Neuronal stem cell (in vitro differentiated cells): ENCODE measurements around the gene DZIP3.

Experiments
- DNase-seq: peaks from one replicate; pipeline ENCODE4 v3.0.0-alpha.2; 2013; ENCODE audit warnings: low spot score
- H2AFZ ChIP-seq: one replicate; pipeline ENCODE4 v1.6.1; 2013; ENCODE audit warnings: mild to moderate bottlenecking, low read length, inconsistent platforms
- H2AK5ac ChIP-seq: 2 replicates; pipeline ENCODE4 v1.6.1; 2013; ENCODE audit warnings: low read depth, mild to moderate bottlenecking, inconsistent platforms, low read length, moderate library complexity, mixed read lengths
- H2BK120ac ChIP-seq: 2 replicates; pipeline ENCODE4 v1.6.1; 2013; ENCODE audit warnings: low read depth, mild to moderate bottlenecking, inconsistent platforms, low read length, moderate library complexity, mixed read lengths
- H2BK12ac ChIP-seq: one replicate; pipeline ENCODE4 v1.6.1; 2013; ENCODE audit warnings: low read length, inconsistent platforms
- H2BK15ac ChIP-seq: 2 replicates; pipeline ENCODE4 v1.6.1; 2013; ENCODE audit warnings: mild to moderate bottlenecking, low read length, inconsistent platforms, mixed read lengths
- H2BK5ac ChIP-seq: one replicate; pipeline ENCODE4 v1.6.1; 2013; ENCODE audit warnings: inconsistent platforms, mild to moderate bottlenecking, low read length, moderate library complexity
- H3K14ac ChIP-seq: one replicate; pipeline ENCODE4 v1.6.1; 2013; ENCODE audit warnings: low read length, inconsistent platforms
- H3K18ac ChIP-seq: 2 replicates; pipeline ENCODE4 v1.6.1; 2013; ENCODE audit warnings: low read length, inconsistent platforms
- H3K23ac ChIP-seq: 2 replicates; pipeline ENCODE4 v1.6.1; 2013; ENCODE audit warnings: low read depth, mild to moderate bottlenecking, mixed read lengths, low read length, inconsistent platforms; ENCODE audit not compliant: poor library complexity
- H3K27ac ChIP-seq: replicated peaks from 3 replicates; pipeline ENCODE4 v1.5.1; 2013; ENCODE audit warnings: low read length, inconsistent platforms
- H3K27me3 ChIP-seq, 3 experiments: 2 replicates each; pipeline ENCODE4 v1.6.1; 2013; ENCODE audit warnings: low read length in 3 of 3, mild to moderate bottlenecking in 2 of 3, inconsistent platforms in 1 of 3, low read depth in 1 of 3, mixed read lengths in 1 of 3, moderate library complexity in 1 of 3; ENCODE audit not compliant: control insufficient read depth in 3 of 3, insufficient read depth in 3 of 3
- H3K36me3 ChIP-seq, 2 donors: replicated peaks in 1 of 2; 2 replicates each; pipeline ENCODE4 v1.6.1; 2013; ENCODE audit warnings: low read length in 2 of 2; ENCODE audit not compliant: control insufficient read depth in 2 of 2, insufficient read depth in 2 of 2
- H3K4ac ChIP-seq: 2 replicates; pipeline ENCODE4 v1.6.1; 2013; ENCODE audit warnings: inconsistent platforms, mild to moderate bottlenecking, low read length, moderate library complexity
- H3K4me1 ChIP-seq, 2 donors: 1 replicate in 1 of 2; 2 replicates in 1 of 2; pipeline ENCODE4 v1.6.1; 2013; ENCODE audit warnings: low read length in 2 of 2, low read depth in 1 of 2; ENCODE audit not compliant: control insufficient read depth in 2 of 2, insufficient read depth in 1 of 2
- H3K4me2 ChIP-seq: one replicate; pipeline ENCODE4 v1.6.1; 2013; ENCODE audit warnings: mild to moderate bottlenecking, low read length, inconsistent platforms; ENCODE audit not compliant: insufficient read depth, poor library complexity, severe bottlenecking
- H3K4me3 ChIP-seq, 2 donors: 2 replicates each; pipeline ENCODE4 v1.5.1; 2013; ENCODE audit warnings: low read length in 2 of 2, mild to moderate bottlenecking in 2 of 2, inconsistent platforms in 1 of 2, moderate library complexity in 1 of 2
- H3K79me1 ChIP-seq: one replicate; pipeline ENCODE4 v1.6.1; 2013; ENCODE audit warnings: low read depth, mild to moderate bottlenecking, inconsistent platforms, low read length, moderate library complexity
- H3K9ac ChIP-seq: one replicate; pipeline ENCODE4 v1.6.1; 2013; ENCODE audit warnings: mild to moderate bottlenecking, low read depth, low read length, inconsistent platforms; ENCODE audit not compliant: poor library complexity
- H3K9me3 ChIP-seq, 2 donors: replicated peaks in 1 of 2; 2 replicates each; pipeline versions ENCODE3 to v1.6.1; 2013; ENCODE audit warnings: low read length in 2 of 2, mild to moderate bottlenecking in 2 of 2, inconsistent platforms in 1 of 2, low read depth in 1 of 2, mixed read lengths in 1 of 2, moderate library complexity in 1 of 2; ENCODE audit not compliant: control insufficient read depth in 2 of 2, insufficient read depth in 1 of 2
- H4K8ac ChIP-seq: one replicate; pipeline ENCODE4 v1.6.1; 2013; ENCODE audit warnings: low read depth, mild to moderate bottlenecking, inconsistent platforms, low read length, moderate library complexity
- H4K91ac ChIP-seq: one replicate; pipeline ENCODE4 v1.6.1; 2013; ENCODE audit warnings: low read length, low read depth, mild to moderate bottlenecking, inconsistent platforms; ENCODE audit not compliant: poor library complexity
- WGBS, 2 donors: extraction: QIAGEN DNeasy Blood & Tissue Kit; methylation state at CpG; one replicate each; pipeline ENCODE4 v1.1.7; 2013; ENCODE audit warnings: missing lambda C conversion rate in 2 of 2, mixed read lengths in 1 of 2; ENCODE audit not compliant: insufficient read length in 2 of 2, insufficient replicate concordance in 1 of 2; ENCODE audit errors: extremely low coverage in 2 of 2; 5-methylcytosine and 5-hydroxymethylcytosine counted together

Gene DZIP3

GRCh38 chr3:108548304-108548703 is 41.2 kb upstream of the DZIP3 start:
- Histone ChIP-seq H3K79me1 (no peaks in the 10 kb centered on the region), H3K27me3 (no peaks in the 10 kb centered on the region), H2BK12ac (no peak overlapping the region), H3K27ac (no peak overlapping the region), H2AFZ (no peak overlapping the region), H4K8ac (no peak overlapping the region), H3K14ac (no peak overlapping the region), H3K9me3 (peaks cover under 1 to 7% of the 10 kb centered on the region in 2 donors), H2BK15ac (no peak overlapping the region), H3K4me2 (no peak overlapping the region), H4K91ac (no peak overlapping the region), H3K4me1 (no peaks in the 10 kb centered on the region), H3K18ac (no peak overlapping the region), H3K4ac (no peak overlapping the region), H3K4me3 (no peak overlapping the region), H2BK120ac (no peak overlapping the region), H3K9ac (no peak overlapping the region), H3K36me3 (peaks cover 6 to 100% of the 10 kb centered on the region in 2 donors), H2BK5ac (no peak overlapping the region), H3K23ac (no peak overlapping the region), H2AK5ac (no peak overlapping the region)
- no CpG with 5 or more reads among the region's 1 CpG for WGBS, 2 donors
- no peak for DNase-seq

GRCh38 chr3:108548886-108549285 is 40.6 kb upstream of the DZIP3 start:
- no peak for DNase-seq
- WGBS, 2 donors = no CpG with 5 or more reads among the region's 2 CpGs
- H3K9me3 ChIP-seq = peaks cover 0 to 1% of the 10 kb centered on the region in 2 donors

GRCh38 chr3:108552267-108553159 is 37.0 kb upstream of the DZIP3 start:
- no peak overlapping the region for H2BK5ac ChIP-seq
- H2BK120ac ChIP-seq = no peak overlapping the region
- H3K36me3 ChIP-seq = peaks cover 3 to 100% of the 10 kb centered on the region in 2 donors
- H2AK5ac ChIP-seq = no peak overlapping the region
- no peak overlapping the region for H3K4ac ChIP-seq
- peak; percentile 31 for DNase-seq
- H3K27me3 ChIP-seq = no peaks in the 10 kb centered on the region
- H3K14ac ChIP-seq = no peak overlapping the region
- no peak overlapping the region for H3K18ac ChIP-seq
- WGBS, 2 donors = no CpG with 5 or more reads among the region's 4 CpGs
- no peak overlapping the region for H2AFZ ChIP-seq
- no peak overlapping the region for H3K4me3 ChIP-seq
- no peak overlapping the region for H3K27ac ChIP-seq
- no peaks in the 10 kb centered on the region for H3K9me3 ChIP-seq
- H3K23ac ChIP-seq = no peak overlapping the region
- H3K79me1 ChIP-seq = no peaks in the 10 kb centered on the region
- H3K4me2 ChIP-seq = no peak overlapping the region
- H4K91ac ChIP-seq = no peak overlapping the region
- no peak overlapping the region for H4K8ac ChIP-seq
- no peak overlapping the region for H2BK15ac ChIP-seq
- peaks cover 0 to 4% of the 10 kb centered on the region in 2 donors for H3K4me1 ChIP-seq
- H3K9ac ChIP-seq = no peak overlapping the region
- no peak overlapping the region for H2BK12ac ChIP-seq

More at GRCh38 chr3:108548886-108549285, 40.6 kb upstream of the DZIP3 start:
- Histone ChIP-seq H2BK12ac (no peak overlapping the region), H3K23ac (no peak overlapping the region), H2BK15ac (no peak overlapping the region), H3K4me1 (no peaks in the 10 kb centered on the region), H2AK5ac (no peak overlapping the region), H3K27me3 (no peaks in the 10 kb centered on the region), H3K14ac (no peak overlapping the region), H3K9ac (no peak overlapping the region), H3K4me2 (no peak overlapping the region), H3K4me3 (no peak overlapping the region), H3K36me3 (peaks cover 2 to 100% of the 10 kb centered on the region in 2 donors), H2BK5ac (no peak overlapping the region), H3K27ac (no peak overlapping the region), H2BK120ac (no peak overlapping the region), H3K18ac (no peak overlapping the region), H2AFZ (no peak overlapping the region), H4K91ac (no peak overlapping the region), H3K4ac (no peak overlapping the region), H4K8ac (no peak overlapping the region), H3K79me1 (no peaks in the 10 kb centered on the region)

GRCh38 chr3:108554229-108554628 is 35.3 kb upstream of the DZIP3 start:
- Histone ChIP-seq H3K4me3 (no peak overlapping the region), H3K4me1 (peaks cover 0 to 4% of the 10 kb centered on the region in 2 donors), H3K9ac (no peak overlapping the region), H3K18ac (no peak overlapping the region), H3K4ac (no peak overlapping the region), H3K23ac (no peak overlapping the region), H2BK12ac (no peak overlapping the region), H2BK120ac (no peak overlapping the region), H4K91ac (no peak overlapping the region), H2BK5ac (no peak overlapping the region), H2AFZ (no peak overlapping the region), H3K36me3 (peaks cover 9 to 100% of the 10 kb centered on the region in 2 donors), H3K9me3 (no peaks in the 10 kb centered on the region), H3K14ac (no peak overlapping the region), H3K4me2 (no peak overlapping the region), H2AK5ac (no peak overlapping the region), H3K27ac (no peak overlapping the region), H4K8ac (no peak overlapping the region), H3K27me3 (no peaks in the 10 kb centered on the region), H2BK15ac (no peak overlapping the region), H3K79me1 (no peaks in the 10 kb centered on the region)
- no peak for DNase-seq
